ENCODE data around the gene FHIT.

FHIT gene

GRCh38 chr3:60622349-60622748, 628.9 kb downstream of the FHIT start:
- no peak for DNase-seq (ENCODE audit: low read depth)

DNA sequence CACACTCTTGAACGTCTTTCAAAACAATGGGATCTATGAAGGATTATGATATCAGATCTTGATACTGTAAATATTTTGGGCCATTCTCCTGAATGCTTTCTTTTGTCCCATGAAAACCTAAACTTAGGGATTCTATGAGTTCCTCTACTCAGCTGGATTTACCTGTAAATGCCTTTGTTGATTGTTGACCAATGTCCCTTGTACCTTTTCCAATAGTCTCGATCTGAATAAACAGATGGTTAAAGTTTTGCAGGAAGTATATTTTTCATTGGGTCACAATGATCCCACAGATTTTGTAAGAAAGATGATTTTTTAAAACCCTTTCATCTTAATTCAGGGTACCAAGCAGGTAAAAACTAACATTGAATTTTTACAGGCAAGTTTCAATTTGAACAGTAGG, 634.1 kb downstream of the FHIT start:
- no peak for DNase-seq (ENCODE audit: low read depth)

GRCh38 chr3:60613769-60614303, 637.4 kb downstream of the FHIT start:
- DNase-seq (ENCODE audit: low read depth): no peak

- DNase-seq (ENCODE audit: low read depth): peak; percentile 73
Measured at GRCh38 chr3:60610441-60611112, 640.7 kb downstream of the FHIT start.

GRCh38 chr3:60609446-60609845, 641.8 kb downstream of the FHIT start:
- no peak for DNase-seq (ENCODE audit: low read depth)

DNA sequence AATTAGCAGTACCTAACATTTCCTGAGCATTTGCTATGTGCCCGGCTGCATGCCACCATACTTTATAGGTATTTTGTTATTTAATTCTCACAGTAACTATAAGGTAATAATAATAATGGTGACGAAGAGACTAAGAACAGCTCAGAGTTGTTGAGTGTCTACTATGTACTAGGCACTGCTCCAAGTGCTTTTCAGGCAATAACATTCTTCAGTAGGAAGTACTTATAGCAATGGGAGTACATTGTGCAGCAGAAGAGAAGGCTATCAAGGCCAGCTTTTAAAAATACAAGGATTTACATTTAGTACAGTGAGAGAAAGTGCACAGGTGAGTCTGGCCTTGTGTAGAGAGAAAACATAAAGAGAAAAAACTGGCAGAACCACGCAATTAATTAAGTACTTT, 647.4 kb downstream of the FHIT start:
- DNase-seq (ENCODE audit: low read depth): no peak

DNA sequence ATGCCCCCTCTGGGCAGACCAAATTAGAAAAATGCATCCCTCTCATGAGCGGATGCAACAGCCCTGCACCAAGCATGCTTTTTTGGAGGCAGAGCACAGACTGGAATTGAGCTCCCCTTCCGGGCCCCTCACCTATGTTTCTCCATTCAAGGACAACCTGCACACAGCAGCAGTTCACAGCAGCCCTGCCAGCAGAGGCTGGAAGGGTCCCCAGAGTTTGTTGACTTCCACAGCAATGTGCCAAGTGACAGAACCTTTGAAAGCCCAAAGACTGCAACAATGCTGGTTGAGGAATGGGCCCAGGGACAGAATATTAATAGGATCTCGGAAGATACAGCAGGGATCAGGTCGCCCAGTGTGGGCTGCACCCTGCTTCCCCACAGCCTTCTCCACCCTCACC, 650.4 kb downstream of the FHIT start:
- no peak for DNase-seq (ENCODE audit: low read depth)

DNA sequence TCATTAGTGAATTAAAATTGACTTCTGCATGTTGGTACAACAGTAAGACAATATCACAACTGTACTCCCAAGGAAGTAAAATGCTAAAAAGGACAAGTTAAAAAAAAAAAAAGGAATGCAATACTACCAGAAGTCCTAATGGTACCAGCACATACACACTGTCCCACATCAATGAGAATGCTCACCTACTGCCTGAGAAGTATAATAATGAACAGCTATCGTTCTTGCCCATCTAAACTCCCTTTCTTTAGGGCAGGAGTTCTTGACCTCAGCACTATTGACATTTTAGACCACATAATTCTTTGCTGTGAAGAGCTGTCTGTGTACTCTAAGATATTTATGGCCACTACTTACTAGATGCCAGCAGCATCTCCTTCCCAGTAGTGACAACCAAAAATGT, 651.7 kb downstream of the FHIT start:
- no peak for DNase-seq (ENCODE audit: low read depth)

- peak; percentile 3 for DNase-seq (ENCODE audit: low read depth)
Measured at GRCh38 chr3:60598671-60599070, 652.6 kb downstream of the FHIT start.

- peak; percentile 32 for DNase-seq (ENCODE audit: low read depth)
Measured at GRCh38 chr3:60594025-60594424, 657.2 kb downstream of the FHIT start.

- DNase-seq (ENCODE audit: low read depth): no peak
Measured at GRCh38 chr3:60591267-60591666, 660.0 kb downstream of the FHIT start.

- DNase-seq (ENCODE audit: low read depth): no peak
Measured at GRCh38 chr3:60588806-60589205, 662.4 kb downstream of the FHIT start.

DNA sequence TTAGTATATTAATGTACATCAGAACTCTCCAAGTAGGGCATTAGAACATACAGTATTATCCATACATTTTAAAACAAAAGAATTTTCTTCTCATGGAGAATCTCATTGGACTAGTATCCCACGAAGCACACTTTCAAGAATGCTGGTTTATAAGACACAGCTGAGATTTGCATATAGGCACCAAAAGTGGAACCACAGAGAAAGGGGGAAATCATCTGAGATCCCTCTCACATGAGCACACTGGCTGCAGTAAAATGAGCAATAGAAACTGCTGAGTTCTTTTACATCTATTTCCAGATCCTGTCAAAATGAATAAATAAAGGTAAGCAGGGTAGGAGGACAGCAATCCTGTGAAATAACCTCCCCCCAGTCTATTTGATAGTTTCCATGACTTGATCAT, 665.3 kb downstream of the FHIT start:
- no peak for DNase-seq (ENCODE audit: low read depth)

DNA sequence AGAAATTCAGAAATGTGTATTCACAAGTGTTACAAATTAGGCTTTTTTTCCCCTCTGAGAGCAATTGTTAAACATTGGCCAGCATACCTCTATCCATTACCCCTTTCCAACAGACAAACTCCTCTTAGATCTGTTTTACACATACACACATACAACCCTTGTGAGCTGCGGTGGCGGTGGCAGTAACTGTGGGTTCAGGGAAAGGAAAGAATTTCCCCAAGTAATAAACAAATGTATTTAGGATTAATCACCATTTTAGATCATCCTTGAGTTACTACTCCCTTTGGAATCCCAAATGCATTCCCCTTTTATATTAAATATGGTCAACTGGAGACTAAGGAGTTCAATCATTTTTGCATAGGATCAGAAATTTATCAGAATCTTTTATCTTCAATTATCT, 667.0 kb downstream of the FHIT start:
- no peak for DNase-seq (ENCODE audit: low read depth)

- no peak for DNase-seq (ENCODE audit: low read depth)
Measured at GRCh38 chr3:60582288-60582687, 669.0 kb downstream of the FHIT start.

GRCh38 chr3:60580809-60581208, 670.4 kb downstream of the FHIT start:
- no peak for DNase-seq (ENCODE audit: low read depth)

DNA sequence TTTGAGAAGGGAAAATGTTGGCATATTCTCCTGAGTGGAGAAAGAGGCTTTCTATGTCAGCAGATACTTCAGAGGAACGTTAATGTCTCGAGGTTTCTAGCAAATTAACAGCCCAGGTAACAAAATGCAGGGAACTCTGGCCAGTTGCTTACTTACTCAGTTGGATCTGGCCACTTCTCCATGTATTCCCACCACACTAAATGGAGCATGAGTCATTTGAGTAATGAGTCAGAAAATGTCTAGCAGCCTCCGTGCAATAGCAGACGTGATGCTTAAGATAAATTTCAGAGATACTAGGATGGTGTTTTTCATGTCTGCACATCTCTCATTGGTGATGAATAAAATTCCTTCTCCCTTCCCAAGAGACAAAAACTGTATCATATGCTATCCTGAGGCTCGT, 671.5 kb downstream of the FHIT start:
- no peak for DNase-seq (ENCODE audit: low read depth)

GRCh38 chr3:60578936-60579335, 672.3 kb downstream of the FHIT start:
- no peak for DNase-seq (ENCODE audit: low read depth)

DNA sequence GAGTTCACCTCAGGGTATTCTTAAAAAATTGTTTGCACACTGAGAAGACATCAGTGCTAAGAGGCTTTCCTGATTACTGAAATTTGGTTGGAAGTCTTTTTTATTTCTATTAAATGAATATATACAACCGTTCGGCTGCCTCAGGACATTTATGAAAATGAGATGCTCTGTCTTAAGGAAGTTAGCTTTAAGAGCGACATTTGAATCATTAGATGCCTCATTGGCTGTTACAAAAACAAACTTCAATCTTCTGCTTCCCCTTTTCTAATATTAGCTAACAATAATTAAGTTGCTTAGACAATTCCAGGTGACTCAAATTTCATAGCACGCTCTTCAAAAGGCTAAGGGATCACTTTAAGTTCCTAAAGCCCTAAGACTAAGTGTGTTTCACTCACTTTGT, 673.7 kb downstream of the FHIT start:
- DNase-seq (ENCODE audit: low read depth): no peak

GRCh38 chr3:60575718-60576272, 675.5 kb downstream of the FHIT start:
- DNase-seq (ENCODE audit: low read depth): no peak

DNA sequence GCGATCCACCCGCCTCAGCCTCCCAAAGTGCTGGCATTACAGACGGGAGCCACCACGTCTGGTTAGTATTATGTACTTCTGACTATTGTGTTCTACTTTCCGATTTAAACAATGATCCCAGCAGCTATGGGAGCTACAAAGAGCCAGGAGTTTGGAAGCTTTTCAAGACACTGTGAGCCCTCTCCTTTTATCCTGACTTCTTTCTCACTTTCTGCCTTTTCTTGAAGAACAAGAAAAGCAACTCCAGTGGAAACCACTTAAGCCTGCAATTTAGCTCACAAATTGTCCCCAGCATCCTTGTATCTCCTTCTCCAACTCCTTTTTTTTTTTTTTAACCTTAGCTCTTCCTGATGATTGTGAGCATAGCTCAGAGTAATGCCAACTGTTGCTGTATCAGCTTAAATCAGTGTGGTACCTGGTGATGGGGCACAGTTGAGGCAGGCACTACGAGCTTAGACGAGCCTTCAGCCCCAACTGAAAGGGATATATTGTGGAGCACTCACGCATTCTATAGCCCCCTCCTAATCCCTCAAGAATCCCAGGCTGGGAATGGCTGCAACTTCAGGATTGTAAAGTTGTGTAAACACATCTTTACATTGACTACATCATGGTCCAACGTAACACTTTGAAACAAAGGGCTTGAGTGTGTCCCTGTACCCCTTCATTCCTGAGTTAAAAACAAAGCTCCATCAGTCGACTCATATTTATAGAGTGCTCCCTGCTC, 677.0 kb downstream of the FHIT start:
- no peak for DNase-seq (ENCODE audit: low read depth)

DNA sequence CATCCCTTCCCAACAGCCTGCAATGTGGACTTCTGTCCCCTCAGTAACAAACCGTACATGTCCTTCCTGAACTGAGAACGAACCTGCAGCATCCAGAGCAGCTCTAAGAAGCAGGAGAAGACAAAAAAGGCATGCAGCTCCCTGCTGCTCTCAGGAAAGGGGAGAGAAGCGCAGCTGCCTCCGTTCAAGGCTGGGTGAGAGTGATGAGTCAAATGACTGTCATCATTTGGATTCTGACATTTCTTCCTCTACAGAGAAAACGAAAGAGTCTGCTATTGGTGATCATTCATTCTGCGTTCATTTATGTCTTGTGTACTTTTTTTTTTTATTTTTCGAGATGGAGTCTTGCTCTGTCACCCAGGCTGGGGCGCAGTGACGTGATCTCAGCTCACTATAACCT, 677.8 kb downstream of the FHIT start:
- no peak for DNase-seq (ENCODE audit: low read depth)

DNA sequence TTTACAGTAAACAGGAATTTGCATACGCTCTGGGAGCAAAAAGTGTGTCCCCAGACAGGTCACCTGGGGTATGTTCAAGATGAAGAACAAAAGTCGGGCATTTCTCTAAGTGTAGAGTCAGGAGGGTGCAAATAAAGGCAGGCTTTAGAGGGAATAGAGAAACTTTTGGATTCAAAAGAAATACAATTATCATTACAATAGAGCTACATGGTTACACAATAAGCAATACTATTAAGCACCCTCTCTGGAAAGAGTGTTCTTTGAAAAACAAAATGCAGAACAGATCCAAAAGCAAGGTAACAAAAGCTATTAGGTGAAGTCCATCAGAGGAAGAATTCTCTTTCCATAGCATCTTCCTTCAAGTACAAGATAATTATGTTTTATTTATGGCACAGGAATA, 679.7 kb downstream of the FHIT start:
- DNase-seq (ENCODE audit: low read depth): no peak
